Measurements from ENCODE around the gene BFSP1.

DNA sequence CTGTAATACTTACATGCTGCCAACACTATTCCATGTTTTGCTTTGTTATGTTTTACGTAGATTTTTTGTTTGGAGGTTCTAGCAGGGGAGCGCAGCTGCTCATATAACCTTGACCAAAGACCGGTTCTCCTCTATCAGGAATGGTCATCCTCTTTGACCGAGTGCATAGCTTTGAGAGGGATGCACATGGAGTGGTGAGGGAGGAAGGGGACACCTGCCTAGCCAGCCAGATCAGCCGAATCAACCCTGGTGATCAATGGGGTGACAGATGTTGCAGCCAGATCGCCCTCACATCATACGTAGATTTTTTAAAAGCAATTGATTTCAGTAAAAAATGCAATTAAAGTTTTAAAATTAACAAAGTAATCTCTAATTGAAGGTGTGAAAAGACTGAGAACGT, 45.0 kb upstream of the BFSP1 start:
- TF ChIP-seq POLR2AphosphoS5 (IDR thresholded peaks at IDR 0.05; ENCODE audit: borderline replicate concordance, low read depth, low read length) (no peak), EZH2 (IDR thresholded peaks at IDR 0.05) (no peak), FOXP2 (optimal IDR thresholded peaks at IDR 0.05; ENCODE audit: control extremely low read depth, extremely low read length, insufficient read depth) (no peak)
